Karpas-422 (cell line): ENCODE results near the gene SMIM8. TPM values are rescaled to one million over a fixed set of nuclear protein-coding genes. Genes with fewer than 3 reads are reported as not detected.

Experiments
- DNase-seq: peaks from one replicate; pipeline ENCODE4 v3.0.0-alpha.2; 2015
- H2AFZ ChIP-seq: fragments of 200-600 bp; sonication (generic); 2 replicates; pipeline ENCODE4 v1.6.1; 2014; ENCODE audit warnings: antibody characterized with exemption, low read length, mixed read lengths
- H3K27ac ChIP-seq: fragments of 200-600 bp; sonication (generic); 2 replicates; pipeline ENCODE4 v1.5.1; 2014; ENCODE audit warnings: mild to moderate bottlenecking, low read length, moderate library complexity
- H3K27me3 ChIP-seq: fragments of 200-600 bp; sonication (generic); 2 replicates; pipeline ENCODE4 v1.6.1; 2014; ENCODE audit warnings: low read length, mixed read lengths
- H3K36me3 ChIP-seq: fragments of 200-600 bp; sonication (generic); 2 replicates; pipeline ENCODE4 v1.6.1; 2014; ENCODE audit warnings: low read length, mixed read lengths; ENCODE audit not compliant: insufficient read depth
- H3K4me1 ChIP-seq: fragments of 200-600 bp; sonication (generic); 2 replicates; pipeline ENCODE4 v1.6.1; 2014; ENCODE audit warnings: mild to moderate bottlenecking, low read length, mixed read lengths
- H3K4me2 ChIP-seq: fragments of 200-600 bp; sonication (generic); 2 replicates; pipeline ENCODE4 v1.6.1; 2014; ENCODE audit warnings: low read length, low read depth, mild to moderate bottlenecking; ENCODE audit not compliant: poor library complexity, severe bottlenecking
- H3K4me3 ChIP-seq: fragments of 200-600 bp; sonication (generic); 2 replicates; pipeline ENCODE4 v1.5.1; 2014; ENCODE audit warnings: mild to moderate bottlenecking, antibody characterized with exemption, low read length, mixed read lengths
- H3K79me2 ChIP-seq: fragments of 200-600 bp; sonication (generic); 2 replicates; pipeline ENCODE4 v1.6.1; 2014; ENCODE audit warnings: mild to moderate bottlenecking, low read length, mixed read lengths
- H3K9ac ChIP-seq: fragments of 200-600 bp; sonication (generic); 2 replicates; pipeline ENCODE4 v1.6.0; 2014; ENCODE audit warnings: low read length
- H3K9me2 ChIP-seq: fragments of 200-600 bp; sonication (generic), shearing (Covaris generic); replicated peaks from 2 replicates; pipeline ENCODE4 v1.6.0; 2014; ENCODE audit warnings: mild to moderate bottlenecking, low read length, moderate library complexity; ENCODE audit not compliant: insufficient read depth
- H3K9me3 ChIP-seq: fragments of 300-700, 200-600 bp; sonication (generic); 2 replicates; pipeline ENCODE4 v1.6.1; 2014; ENCODE audit warnings: low read length, mixed read lengths
- H4K20me1 ChIP-seq: fragments of 200-600 bp; sonication (generic); 2 replicates; pipeline ENCODE4 v1.6.1; 2014; ENCODE audit warnings: mild to moderate bottlenecking, antibody characterized with exemption, low read length, low read depth; ENCODE audit not compliant: insufficient read depth
- total RNA-seq: library from RNA; depleted of rRNA; stranded (reverse); fragments of >200 nt; shearing (Covaris generic); gene quantifications from 2 replicates; pipeline ENCODE4 v1.2.3, GENCODE V29; 2014; ENCODE audit warnings: low replicate concordance; rRNA removed

SMIM8 gene, protein sequence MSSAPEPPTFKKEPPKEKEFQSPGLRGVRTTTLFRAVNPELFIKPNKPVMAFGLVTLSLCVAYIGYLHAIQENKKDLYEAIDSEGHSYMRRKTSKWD
- 14.2 and 15.2 TPM in 2 replicates for total RNA-seq

DNA sequence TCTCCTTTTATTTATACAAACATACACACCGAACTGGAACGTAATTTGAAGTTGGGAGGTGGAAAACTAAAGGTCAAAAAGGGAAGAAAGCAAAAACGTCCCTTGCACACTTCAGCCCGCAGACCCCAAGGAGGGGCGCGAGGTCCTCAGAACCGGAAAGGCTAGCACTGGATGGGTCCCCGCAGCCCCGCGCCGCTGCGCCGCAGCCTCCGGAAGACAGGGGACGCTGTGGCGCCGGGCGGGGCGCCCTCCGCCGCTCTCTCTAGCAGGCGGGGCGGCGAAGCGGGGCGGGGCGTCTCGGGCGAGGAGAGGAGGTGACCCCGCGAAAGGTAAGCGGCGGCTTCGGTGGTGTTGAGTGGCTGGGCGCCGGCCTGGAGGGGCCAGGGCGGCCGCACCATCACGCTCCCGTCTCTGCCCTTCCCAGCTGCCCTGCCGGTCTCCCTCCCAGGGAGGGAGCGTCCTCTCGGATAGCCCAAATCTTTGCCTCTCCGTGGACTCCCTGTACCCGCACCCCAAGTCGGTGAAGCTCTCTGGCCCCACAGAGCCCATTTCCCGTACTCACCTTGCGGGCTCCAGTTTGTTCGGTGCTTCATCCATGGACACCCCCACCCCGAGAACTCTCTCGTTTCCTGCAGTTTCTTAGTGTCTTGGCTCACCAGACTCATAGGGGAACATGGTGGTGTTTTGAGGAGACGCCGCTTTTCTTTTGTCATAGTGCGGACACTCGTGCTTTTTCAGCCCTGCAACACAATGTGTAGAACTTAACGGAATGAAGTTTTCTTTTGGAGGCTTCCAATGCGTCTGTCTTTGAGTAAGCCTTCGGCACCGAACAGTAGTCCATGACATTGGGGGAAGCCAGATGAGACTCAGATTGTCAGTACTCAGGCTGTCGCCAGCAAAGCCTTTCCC lies at the start of gene SMIM8:
TSS of gene SMIM8 (plus strand) at position 285 of the 909 bp plus-strand sequence. CDS start 14,444 bp downstream, outside the sequence.
- H4K20me1 ChIP-seq, result no peaks in the 10 kb centered on the region
- peak within 1 kb of the TSS; percentile 93 for H3K4me3 ChIP-seq
- H3K36me3 ChIP-seq, result no peaks in the 10 kb centered on the region
- H3K9me2 ChIP-seq, result no peaks in the 10 kb centered on the region
- peaks cover 11% of the 10 kb centered on the region for H3K79me2 ChIP-seq
- H3K27ac ChIP-seq, result peak within 1 kb of the TSS; percentile 9; the same call in 1 of the 2 replicates
- no peaks in the 10 kb centered on the region for H3K27me3 ChIP-seq
- peaks cover 4% of the 10 kb centered on the region for H3K4me1 ChIP-seq
- H3K4me2 ChIP-seq, result peak within 1 kb of the TSS; percentile 82
- peak within 1 kb of the TSS; percentile 87 for H2AFZ ChIP-seq
- H3K9ac ChIP-seq, result peak within 1 kb of the TSS; percentile 92
- no peaks in the 10 kb centered on the region for H3K9me3 ChIP-seq
- peak; percentile 95 for DNase-seq

DNA sequence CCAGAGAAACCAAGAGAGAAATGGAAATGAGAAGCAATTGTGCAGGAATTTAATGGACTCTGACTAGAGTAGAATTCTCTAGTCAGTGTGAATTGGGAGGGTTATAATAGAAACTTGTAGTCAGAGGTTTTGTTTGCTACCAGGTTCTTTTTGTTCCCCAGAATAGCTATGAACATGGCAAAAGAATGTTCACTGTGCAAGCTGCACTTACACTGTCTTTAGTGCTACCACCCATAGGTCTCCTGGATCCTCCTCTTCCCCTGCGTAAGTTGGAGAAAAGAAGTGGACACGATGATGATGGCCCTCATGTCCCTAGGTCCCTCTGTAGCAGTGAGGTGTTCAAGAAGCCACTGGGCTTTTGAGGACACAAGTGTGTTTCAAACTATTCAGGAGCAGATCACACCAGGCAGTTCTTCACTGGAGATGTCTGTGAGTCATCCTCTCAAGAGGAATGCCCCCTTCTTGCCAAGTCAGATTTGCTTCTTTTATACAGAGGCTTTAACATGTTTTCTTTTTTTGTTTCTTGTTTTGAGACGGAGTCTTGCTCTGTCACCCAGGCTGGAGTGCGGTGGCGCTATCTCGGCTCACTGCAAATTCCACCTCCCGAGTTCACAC lies 47.6 kb upstream of the SMIM8 start:
- H3K4me3 ChIP-seq, result no peak overlapping the region
- no peak overlapping the region for H3K9ac ChIP-seq
- H3K27ac ChIP-seq, result no peak overlapping the region
- H3K4me1 ChIP-seq, result no peaks in the 10 kb centered on the region
- no peak overlapping the region for H3K4me2 ChIP-seq
- no peak overlapping the region for H2AFZ ChIP-seq
- H4K20me1 ChIP-seq, result 0 out of 2 replicates have a peak, but pooled peaks cover 4% of the 10 kb centered on the region
- H3K9me2 ChIP-seq, result no peaks in the 10 kb centered on the region
- DNase-seq, result no peak
- no peaks in the 10 kb centered on the region for H3K9me3 ChIP-seq
- no peaks in the 10 kb centered on the region for H3K36me3 ChIP-seq
- H3K27me3 ChIP-seq, result no peaks in the 10 kb centered on the region
- H3K79me2 ChIP-seq, result no peaks in the 10 kb centered on the region

DNA sequence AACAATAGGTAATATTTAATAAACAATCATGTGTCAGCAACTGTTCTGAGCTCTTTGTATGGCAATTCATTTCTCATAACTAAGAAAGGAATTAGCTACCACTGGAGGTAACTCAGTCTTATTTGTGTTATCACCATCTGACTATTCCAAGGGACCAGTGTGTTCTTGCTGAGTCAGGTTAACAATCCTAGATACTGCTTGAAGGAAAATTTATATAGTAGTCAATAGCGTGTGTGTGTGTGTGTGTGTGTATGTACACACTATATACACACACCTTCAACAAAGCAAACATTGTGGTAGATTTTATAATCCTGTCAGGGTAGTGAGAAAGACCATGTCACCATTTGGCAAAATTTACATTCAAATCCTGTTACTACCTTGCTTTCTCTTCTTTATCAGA lies 45.8 kb upstream of the SMIM8 start:
- Histone ChIP-seq H3K9ac (no peak overlapping the region), H3K4me1 (no peaks in the 10 kb centered on the region), H3K9me2 (no peaks in the 10 kb centered on the region), H3K36me3 (no peaks in the 10 kb centered on the region), H3K27ac (no peak overlapping the region), H3K9me3 (no peaks in the 10 kb centered on the region), H3K4me3 (no peak overlapping the region), H3K4me2 (no peak overlapping the region), H3K79me2 (no peaks in the 10 kb centered on the region), H2AFZ (no peak overlapping the region), H4K20me1 (0 out of 2 replicates have a peak, but pooled peaks cover 4% of the 10 kb centered on the region), H3K27me3 (no peaks in the 10 kb centered on the region)
- DNase-seq, result no peak

DNA sequence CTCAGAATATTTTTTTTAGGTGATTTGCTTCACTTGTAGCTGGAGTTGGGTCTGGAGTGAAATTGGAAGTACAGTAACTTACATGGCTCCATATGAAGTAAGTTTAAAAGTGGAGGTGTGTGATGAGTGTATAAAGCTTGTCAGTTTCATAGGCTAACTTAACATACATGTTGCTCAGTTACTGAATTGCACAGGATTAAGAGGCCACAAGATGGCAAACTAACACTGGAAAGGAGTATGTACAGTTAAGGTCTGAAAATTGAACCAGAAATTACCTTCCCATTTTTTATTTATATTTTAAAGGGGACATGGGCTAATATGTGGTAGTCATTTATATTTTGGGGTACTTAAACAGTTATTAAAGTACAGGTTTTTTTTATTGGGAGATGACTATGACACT lies 45.3 kb upstream of the SMIM8 start:
- peak; percentile 73 for DNase-seq
- H2AFZ ChIP-seq, result no peak overlapping the region
- H3K36me3 ChIP-seq, result no peaks in the 10 kb centered on the region
- H3K9ac ChIP-seq, result no peak overlapping the region
- no peak overlapping the region for H3K4me2 ChIP-seq
- no peaks in the 10 kb centered on the region for H3K4me1 ChIP-seq
- no peaks in the 10 kb centered on the region for H3K79me2 ChIP-seq
- no peak overlapping the region for H3K27ac ChIP-seq
- no peaks in the 10 kb centered on the region for H3K9me3 ChIP-seq
- H3K9me2 ChIP-seq, result no peaks in the 10 kb centered on the region
- H3K4me3 ChIP-seq, result no peak overlapping the region
- H3K27me3 ChIP-seq, result no peaks in the 10 kb centered on the region
- 0 out of 2 replicates have a peak, but pooled peaks cover 2% of the 10 kb centered on the region for H4K20me1 ChIP-seq

DNA sequence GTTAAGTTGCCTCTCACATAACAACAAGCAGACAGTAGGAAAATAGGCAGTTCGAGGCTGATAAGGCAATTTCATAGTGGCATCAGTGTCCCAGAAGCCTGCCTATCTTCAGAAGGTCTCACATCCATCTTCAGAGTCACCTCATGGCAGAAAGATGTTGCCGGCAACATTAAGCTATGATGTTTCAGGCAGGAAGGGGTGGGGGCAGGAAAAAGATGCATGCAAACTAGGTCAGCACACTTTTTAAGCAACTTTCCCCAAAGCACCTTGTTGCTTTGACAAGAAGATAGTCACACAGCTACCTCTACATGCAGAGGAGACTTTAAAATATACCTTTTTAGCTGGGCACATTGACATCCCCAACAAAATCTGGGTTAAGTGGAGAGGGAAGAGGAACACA lies 43.2 kb upstream of the SMIM8 start:
- Histone ChIP-seq H3K79me2 (no peaks in the 10 kb centered on the region), H3K9ac (no peak overlapping the region)
- no peak for DNase-seq

DNA sequence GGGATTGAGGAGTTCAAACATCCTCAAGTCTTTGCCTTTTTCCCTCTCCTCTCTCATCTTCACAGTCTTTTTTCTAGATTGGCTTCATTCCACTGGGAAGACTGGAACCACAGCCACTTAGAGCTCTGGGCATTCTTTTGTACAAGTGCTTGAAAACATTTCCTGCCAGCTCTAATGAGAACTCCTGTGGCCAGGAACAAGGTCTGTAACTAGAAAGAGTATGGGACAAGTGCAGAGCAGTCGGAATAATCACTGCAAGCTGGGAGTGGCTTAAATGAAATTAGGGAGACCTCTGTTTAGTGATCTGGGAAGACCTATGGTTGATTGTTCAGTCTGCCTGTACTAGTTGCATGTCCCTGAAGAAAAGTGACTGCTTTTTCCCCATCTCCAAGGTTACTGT lies 41.0 kb upstream of the SMIM8 start:
- no peaks in the 10 kb centered on the region for H3K9me2 ChIP-seq
- H3K36me3 ChIP-seq, result no peaks in the 10 kb centered on the region
- H3K27me3 ChIP-seq, result no peaks in the 10 kb centered on the region
- DNase-seq, result no peak
- H3K9me3 ChIP-seq, result no peaks in the 10 kb centered on the region
- H3K79me2 ChIP-seq, result no peaks in the 10 kb centered on the region
- H3K4me2 ChIP-seq, result no peak overlapping the region
- no peak overlapping the region for H3K27ac ChIP-seq
- H3K9ac ChIP-seq, result no peak overlapping the region
- no peak overlapping the region for H2AFZ ChIP-seq
- H3K4me3 ChIP-seq, result no peak overlapping the region
- H4K20me1 ChIP-seq, result no peaks in the 10 kb centered on the region
- no peaks in the 10 kb centered on the region for H3K4me1 ChIP-seq

More for the DNA sequence above, 43.2 kb upstream of the SMIM8 start:
- H4K20me1 ChIP-seq, result no peaks in the 10 kb centered on the region
- no peaks in the 10 kb centered on the region for H3K4me1 ChIP-seq
- H3K4me2 ChIP-seq, result no peak overlapping the region
- H2AFZ ChIP-seq, result no peak overlapping the region
- no peaks in the 10 kb centered on the region for H3K9me3 ChIP-seq
- H3K27ac ChIP-seq, result no peak overlapping the region
- no peaks in the 10 kb centered on the region for H3K27me3 ChIP-seq
- no peaks in the 10 kb centered on the region for H3K36me3 ChIP-seq
- no peak overlapping the region for H3K4me3 ChIP-seq
- H3K9me2 ChIP-seq, result no peaks in the 10 kb centered on the region

DNA sequence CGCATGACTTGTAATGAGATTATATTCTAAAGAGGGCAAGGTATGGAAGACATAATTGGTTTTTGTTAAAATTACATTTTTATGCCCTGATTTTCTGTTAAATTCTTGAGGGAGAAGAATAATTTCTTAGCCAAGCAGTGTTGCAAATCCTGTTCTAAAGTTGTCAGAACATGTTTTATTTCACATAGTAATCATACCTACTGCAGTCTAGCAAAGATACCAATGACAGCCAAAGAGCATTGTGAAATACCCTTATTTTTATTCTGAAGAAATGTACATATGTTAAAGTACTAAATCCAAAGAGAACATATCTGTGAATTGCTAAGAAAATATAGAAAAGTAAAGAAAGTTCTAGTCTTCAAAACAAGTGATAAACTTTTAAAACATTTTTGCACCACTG lies 39.6 kb upstream of the SMIM8 start:
- Histone ChIP-seq H2AFZ (no peak overlapping the region), H3K36me3 (no peaks in the 10 kb centered on the region), H3K4me1 (no peaks in the 10 kb centered on the region), H3K4me3 (no peak overlapping the region), H3K27me3 (no peaks in the 10 kb centered on the region), H3K9me3 (no peaks in the 10 kb centered on the region), H3K9me2 (no peaks in the 10 kb centered on the region), H3K4me2 (no peak overlapping the region), H3K9ac (no peak overlapping the region), H3K27ac (no peak overlapping the region), H4K20me1 (no peaks in the 10 kb centered on the region), H3K79me2 (no peaks in the 10 kb centered on the region)
- DNase-seq, result no peak

DNA sequence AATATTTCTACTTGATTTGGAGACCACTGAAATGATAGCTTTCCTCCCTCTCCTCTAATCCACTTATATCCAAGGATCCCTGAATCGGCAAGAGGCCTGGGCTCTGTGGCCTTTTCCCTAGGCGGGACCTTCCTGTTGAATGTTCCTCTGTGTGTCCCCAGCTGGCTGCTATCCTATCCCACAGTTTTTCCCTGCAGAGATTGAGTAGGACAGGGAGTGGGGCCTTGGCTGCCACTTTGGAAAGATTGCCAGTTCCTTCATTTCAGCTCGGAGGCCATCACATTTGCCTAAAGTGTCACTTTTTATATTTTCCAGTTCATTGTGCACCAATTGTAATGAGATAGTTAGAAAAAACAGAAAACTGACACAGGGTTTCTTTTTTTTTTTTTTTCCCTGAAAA lies 38.9 kb upstream of the SMIM8 start:
- Histone ChIP-seq H3K4me1 (no peaks in the 10 kb centered on the region), H3K4me2 (no peak overlapping the region), H3K27ac (no peak overlapping the region), H4K20me1 (no peaks in the 10 kb centered on the region), H3K36me3 (no peaks in the 10 kb centered on the region), H2AFZ (no peak overlapping the region), H3K9me3 (no peaks in the 10 kb centered on the region), H3K4me3 (no peak overlapping the region), H3K9me2 (no peaks in the 10 kb centered on the region), H3K79me2 (no peaks in the 10 kb centered on the region), H3K27me3 (no peaks in the 10 kb centered on the region), H3K9ac (no peak overlapping the region)
- DNase-seq, result no peak
